Raji (cell line): Measurements from ENCODE around the gene C1orf210.

Experiments used
- POLR2A ChIP-seq: IDR thresholded peaks from 2 replicates; pipeline ENCODE4 v1.6.1; 2011; ENCODE audit warnings: low read depth, low read length, control low read depth; ENCODE audit not compliant: insufficient read depth

The C1orf210 gene

DNA sequence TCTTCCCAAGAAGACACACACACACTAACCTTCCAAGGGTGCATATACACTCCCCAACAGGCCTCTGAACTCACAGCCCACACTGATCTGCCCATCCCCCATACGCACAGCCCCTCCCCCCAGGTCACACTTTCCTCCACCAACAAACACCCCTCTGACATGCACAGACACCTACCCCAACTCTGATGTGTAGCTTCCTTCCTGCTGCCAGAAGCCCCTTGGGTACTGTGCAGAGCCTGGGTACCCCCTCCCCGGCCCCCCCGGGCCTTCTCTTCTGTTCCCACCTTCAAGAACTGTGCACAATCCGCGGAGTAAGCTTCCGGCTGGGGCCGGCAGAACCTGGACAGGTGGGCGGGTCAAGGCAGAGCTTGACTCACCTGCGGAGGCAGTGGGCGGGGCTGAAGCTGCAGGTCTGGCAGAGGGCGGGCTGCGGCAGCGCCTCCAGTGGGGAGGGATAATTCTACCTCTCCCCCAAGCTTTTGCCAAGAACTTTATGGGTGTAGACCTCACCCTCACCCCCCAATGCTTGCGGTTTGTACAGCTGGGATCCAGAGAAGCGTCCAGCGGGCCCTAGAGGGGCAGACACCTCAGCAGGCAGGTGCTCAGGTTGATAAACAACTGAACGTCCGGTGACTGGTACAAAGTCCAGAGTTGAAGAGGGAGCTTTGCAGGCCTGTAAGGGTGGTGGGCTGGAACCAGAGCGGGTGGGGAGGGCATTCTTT lies at the start of gene C1orf210:
C1orf210 (minus strand) TSS at position 313 of the 722 bp plus-strand sequence. CDS start 2,311 bp downstream, outside the sequence.
- no peak for TF ChIP-seq POLR2A

DNA sequence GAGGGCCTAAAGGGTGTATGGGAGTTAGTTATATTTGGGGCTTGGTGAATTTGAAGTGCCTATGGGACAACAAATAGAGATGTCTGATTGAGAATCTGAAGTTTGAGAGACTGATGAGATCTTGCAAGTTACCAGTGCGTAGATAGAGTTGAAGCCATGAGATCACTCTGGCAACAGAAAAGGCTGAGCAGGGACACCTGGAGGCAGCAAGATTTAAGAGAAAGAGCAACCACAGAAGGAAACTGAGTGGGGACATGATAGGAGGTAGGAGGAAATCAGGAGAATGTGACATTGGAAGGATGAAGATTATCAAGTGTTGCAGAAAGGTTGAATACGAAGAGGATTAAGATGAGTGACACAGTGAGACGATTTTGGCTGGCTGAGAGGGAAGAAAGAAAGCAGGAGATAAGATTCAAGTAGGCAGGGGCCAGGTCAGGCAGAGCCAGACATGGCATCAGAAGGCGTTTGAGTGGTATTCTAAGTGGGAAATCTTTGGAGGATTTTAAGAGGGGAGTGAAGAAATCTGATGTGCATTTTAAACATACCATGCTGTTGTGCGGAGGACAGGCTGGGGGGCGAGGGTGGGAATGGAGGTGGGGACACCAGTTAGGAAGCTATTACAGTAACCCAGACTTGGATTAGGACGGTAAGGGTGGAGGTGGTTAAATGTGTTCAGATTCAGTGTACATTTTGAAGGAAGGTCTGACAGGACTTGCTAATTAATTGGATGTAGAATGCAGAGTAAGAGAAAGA lies 49.2 kb upstream of the C1orf210 start:
- TF ChIP-seq POLR2A = no peak

GRCh38 chr1:43331688-43332087 lies 46.3 kb upstream of the C1orf210 start:
- no peak for TF ChIP-seq POLR2A

DNA sequence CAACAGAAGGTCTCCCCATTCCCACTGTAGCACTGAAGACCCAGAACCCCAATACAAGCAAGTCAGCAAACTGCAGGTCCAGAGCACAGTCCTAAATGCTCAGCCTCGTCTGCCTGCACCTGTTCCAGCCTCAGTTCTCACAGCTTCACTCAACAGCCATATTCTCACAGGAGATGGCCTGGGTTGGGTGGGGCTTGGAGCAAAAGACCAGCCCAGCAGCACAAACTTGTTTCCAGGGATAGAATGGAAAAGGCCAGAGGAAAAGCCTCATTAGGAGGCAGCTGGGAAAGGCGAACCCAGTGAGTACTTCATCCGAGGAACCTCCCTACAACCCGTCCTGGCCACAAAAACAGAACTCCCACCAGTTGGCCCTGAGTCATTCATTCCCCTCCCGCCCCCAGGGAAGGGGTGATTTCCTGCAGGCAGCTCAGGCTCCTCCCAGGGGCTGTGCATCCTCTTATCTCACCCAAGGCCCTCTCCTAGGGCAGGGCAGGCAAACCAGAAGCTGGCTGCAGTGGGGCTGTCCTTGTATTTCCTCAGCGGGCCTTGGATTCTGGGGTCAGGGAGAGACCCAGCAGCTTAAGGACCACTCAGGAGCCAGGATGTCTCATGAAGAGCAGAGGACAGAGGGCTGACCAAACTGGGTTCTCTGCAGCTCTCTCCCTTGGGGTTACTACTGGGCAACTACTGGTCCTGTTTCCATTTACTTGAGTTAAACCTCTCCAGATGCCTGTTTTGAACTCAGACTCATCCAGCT lies 44.8 kb upstream of the C1orf210 start:
- no peak for TF ChIP-seq POLR2A

- no peak for TF ChIP-seq POLR2A
These were observed 42.3 kb upstream of the C1orf210 start for GRCh38 chr1:43327549-43328292.

DNA sequence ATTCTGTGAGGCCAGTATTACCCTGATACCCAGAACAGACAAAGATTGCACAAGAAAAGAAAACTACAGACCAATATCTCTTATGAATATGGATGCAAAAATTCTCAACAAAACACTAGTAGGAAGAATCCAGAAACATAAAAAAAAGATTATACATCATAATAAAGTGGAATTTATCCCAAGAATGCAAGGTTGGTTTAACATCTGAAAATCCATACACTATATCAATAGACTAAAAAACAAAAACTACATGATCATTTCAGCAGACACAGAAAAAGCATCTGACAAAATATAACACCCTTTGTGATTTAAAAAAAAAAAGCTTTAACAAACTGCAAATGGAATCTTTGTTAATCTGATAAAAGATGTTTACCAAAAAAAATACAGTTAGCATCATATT lies 40.0 kb upstream of the C1orf210 start:
- TF ChIP-seq POLR2A = no peak

- TF ChIP-seq POLR2A = no peak
These were observed 39.4 kb upstream of the C1orf210 start for GRCh38 chr1:43324810-43325209.

- TF ChIP-seq POLR2A = no peak
These were observed 37.1 kb upstream of the C1orf210 start for GRCh38 chr1:43322506-43322905.

- TF ChIP-seq POLR2A = no peak
These were observed 36.0 kb upstream of the C1orf210 start for GRCh38 chr1:43321331-43321891.

- no peak for TF ChIP-seq POLR2A
These were observed 34.4 kb upstream of the C1orf210 start for GRCh38 chr1:43319766-43320165.

- TF ChIP-seq POLR2A = no peak
These were observed 33.9 kb upstream of the C1orf210 start for GRCh38 chr1:43319288-43319687.

DNA sequence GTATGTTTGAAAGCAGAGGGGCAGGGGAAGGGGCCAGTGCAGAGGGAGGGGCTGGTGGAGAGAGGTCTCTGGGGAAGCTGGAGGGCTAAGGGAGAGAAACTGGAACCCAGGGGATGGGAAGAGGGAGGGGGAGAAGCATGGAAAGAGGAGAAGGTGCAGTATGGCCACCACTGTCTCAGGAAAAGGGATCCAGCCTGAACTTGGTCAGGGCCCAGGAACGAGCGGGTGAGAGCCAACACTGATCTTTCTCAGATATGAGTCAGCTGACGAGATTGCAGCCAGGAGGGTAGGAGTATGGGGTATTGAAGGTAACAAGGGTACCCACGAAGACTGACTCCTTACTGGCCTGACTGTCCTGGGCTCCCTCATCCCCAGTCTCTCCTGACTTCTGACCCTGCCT lies 33.5 kb upstream of the C1orf210 start:
- no peak for TF ChIP-seq POLR2A

- no peak for TF ChIP-seq POLR2A
These were observed 32.6 kb upstream of the C1orf210 start for GRCh38 chr1:43317817-43318471.
